Gastroesophageal sphincter (tissue), 3 donors: ENCODE measurements around the gene LRP1-AS.

Source experiments
- POLR2AphosphoS5 ChIP-seq: sonication (generic); formaldehyde crosslinking; IDR thresholded peaks from one replicate; pipeline ENCODE4 v1.6.1; 2017; ENCODE audit warnings: antibody characterized with exemption
- TF ChIP-seq, protein P1 (sequence below), 4 experiments: fragments of 200-600 bp in 2 of 4; fragments of 450-650 bp in 2 of 4; sonication (generic) in 1 of 4; IDR thresholded peaks; one replicate each; pipeline ENCODE4 v1.5.1; 2017 to 2019; ENCODE audit warnings: antibody characterized with exemption in 4 of 4, mild to moderate bottlenecking in 2 of 4, moderate library complexity in 2 of 4

- TF ChIP-seq, protein P1, sequence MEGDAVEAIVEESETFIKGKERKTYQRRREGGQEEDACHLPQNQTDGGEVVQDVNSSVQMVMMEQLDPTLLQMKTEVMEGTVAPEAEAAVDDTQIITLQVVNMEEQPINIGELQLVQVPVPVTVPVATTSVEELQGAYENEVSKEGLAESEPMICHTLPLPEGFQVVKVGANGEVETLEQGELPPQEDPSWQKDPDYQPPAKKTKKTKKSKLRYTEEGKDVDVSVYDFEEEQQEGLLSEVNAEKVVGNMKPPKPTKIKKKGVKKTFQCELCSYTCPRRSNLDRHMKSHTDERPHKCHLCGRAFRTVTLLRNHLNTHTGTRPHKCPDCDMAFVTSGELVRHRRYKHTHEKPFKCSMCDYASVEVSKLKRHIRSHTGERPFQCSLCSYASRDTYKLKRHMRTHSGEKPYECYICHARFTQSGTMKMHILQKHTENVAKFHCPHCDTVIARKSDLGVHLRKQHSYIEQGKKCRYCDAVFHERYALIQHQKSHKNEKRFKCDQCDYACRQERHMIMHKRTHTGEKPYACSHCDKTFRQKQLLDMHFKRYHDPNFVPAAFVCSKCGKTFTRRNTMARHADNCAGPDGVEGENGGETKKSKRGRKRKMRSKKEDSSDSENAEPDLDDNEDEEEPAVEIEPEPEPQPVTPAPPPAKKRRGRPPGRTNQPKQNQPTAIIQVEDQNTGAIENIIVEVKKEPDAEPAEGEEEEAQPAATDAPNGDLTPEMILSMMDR (IDR thresholded peaks at IDR 0.05): no peak
- TF ChIP-seq POLR2AphosphoS5: no peak
Measured at GRCh38 chr12:57162553-57163125, 15.2 kb upstream of the LRP1-AS start.
